Measurements from ENCODE around the gene ARHGEF10L.
A peak's percentile ranks its signal among the peaks of the same experiment; 100 is the strongest.

The ARHGEF10L gene

DNA sequence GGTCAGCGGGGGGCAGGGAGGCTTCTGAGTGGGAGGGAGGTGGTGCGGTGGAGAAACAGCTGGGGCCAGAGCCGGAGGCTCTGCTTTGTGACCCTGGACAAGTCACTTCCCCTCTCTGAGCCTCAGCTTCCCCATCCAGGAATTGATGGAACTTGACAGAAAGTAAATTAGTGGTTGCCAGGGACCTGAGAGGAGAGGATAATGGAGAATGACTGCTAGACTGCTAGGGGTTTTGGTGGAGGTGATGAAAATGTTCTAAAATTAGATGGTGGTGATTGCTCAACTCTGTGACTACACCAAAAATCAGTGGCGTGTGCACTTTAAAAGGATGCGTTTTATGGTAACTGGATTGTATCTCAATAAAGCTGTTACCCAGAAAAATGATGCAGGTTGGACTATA is 100.9 kb downstream of the ARHGEF10L start:
- DNase-seq, result no peak

DNA sequence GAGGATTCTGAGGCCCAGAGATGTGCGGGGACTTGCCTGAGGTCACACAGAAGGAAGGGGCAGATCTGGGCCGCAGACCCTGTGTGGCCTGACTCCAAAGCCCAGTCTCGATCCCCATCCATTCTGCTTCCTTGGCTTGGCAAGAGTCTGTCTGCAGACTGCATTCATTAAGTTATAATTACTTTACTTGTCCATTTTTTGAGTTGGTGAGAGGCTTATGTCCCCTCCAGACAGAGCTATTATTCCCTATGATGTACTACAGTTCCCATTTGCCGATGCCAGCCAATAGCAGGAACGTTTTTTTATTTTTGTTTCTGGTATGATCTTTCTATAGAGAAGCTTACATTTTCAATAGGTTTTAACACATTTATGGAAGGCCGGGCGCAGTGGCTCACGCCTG is 101.5 kb downstream of the ARHGEF10L start:
- DNase-seq, result no peak

DNA sequence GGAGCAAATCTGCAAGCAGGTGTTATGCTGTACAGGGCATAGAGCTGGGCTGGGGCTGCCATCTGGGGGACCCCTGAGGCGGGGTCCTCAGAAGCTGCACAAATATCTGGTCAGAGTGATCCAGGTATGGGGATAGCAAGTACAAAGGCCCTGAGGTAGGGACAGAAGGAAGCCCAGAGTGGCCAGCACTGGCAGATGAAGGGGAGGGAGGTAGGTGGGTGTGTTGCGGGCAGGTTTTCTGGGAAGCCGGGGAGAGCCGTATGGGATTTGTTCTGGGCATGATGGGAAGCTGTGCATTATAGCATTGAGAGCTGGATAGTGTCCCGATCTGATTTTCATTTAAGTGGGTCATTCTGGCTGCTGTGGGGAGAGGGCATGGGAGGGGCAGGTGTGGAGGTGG is 102.7 kb downstream of the ARHGEF10L start:
- no peak for DNase-seq

DNA sequence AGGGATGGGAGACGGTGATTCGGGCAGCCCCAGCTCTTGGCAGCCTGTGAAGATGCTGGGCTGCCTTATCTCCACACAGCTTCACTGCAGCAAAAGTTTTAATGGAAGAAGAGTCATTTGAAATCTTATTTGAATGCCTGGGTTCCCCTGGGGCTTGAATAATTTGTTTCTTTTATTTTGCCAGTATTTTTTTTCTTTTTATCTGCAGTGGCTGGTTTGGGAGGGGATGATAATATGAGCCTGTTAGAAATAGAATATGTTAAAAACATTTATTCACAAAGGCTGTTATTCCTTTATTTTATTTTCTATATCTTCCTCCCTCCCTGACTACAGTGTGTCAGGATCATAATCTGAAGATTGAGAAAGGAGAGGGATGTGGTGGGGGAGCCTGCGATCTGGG is 103.4 kb downstream of the ARHGEF10L start:
- no peak for DNase-seq

DNA sequence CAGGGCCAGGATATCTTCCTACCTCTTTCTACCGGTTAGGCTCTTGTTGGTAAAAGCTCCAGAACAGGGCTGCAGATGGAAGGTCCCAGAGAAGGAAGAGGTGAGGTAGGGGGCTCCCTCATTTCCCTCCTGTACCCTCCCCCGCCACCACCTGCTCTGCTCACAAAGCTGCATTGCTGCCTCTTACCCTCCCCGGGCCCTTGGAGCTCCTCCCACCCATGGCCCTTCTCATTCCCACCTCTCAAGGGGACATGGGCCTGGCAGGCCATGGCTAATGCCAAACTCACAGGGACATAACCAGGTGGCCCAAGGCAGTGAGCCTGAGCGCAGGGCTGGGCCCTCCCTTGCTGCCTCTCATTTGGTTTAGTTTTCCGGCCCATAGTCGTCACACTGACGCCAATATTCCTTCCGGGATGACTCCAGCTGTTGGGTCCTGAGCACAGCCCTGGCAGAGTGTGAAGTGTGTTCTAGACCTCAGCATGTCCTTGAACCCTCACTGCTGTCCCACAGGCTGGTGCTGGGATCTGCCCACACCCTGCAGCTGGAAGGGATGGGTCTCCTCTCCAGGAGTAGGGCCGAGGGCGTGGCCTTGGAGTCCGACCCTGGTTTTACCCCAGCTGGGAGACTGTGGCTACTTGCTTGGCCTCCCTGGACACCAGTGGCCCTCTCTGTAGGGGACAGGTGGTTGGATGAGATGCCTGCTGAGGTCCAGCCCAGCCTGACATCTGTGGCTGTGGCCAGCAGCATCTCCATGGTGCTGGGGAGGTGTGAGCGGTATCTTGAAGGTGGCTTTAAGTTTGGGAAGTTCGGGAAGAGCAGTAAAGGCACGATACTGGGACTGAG is 104.6 kb downstream of the ARHGEF10L start:
- no peak for DNase-seq

DNA sequence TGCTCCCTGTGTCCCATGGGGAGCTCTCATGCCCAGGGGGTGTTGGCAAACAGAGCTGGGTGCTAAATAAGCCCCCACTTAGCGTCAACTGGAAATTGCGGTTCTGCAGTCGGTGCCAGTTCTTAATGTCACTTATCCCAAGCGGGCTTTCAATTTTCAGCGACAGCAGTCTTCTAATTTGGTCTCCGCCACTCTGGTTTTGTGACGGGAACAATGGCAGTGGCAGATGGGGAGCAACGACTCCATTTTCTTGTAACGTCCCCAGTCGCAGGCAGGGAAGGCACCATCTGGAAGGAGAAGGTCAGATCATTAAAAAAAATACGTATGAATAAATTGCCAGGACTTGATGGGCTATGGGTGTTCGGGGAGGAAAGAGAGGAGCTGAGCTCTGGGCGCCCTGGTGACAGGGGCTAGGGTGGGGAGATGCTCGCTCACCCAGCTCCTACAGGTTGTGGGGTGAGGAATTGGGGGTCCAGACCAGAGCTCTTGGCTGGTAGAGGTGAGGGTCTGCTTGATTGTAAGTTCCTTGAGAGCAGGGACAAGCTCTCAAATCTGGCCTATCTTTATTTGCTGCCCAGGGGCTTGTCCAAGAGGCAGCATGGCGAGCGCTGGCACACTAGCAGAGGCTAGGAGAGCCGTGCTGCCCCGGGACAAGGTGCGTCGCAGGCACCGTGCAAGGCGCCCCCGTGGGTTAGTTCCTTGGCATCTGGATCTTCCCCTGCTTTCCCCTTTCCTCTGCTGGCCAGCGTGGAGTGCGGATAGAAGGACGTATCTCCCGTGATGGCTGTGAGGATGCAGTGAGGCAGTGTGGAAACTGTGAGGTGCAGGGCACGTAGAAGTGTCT is 105.8 kb downstream of the ARHGEF10L start:
- DNase-seq, result no peak

DNA sequence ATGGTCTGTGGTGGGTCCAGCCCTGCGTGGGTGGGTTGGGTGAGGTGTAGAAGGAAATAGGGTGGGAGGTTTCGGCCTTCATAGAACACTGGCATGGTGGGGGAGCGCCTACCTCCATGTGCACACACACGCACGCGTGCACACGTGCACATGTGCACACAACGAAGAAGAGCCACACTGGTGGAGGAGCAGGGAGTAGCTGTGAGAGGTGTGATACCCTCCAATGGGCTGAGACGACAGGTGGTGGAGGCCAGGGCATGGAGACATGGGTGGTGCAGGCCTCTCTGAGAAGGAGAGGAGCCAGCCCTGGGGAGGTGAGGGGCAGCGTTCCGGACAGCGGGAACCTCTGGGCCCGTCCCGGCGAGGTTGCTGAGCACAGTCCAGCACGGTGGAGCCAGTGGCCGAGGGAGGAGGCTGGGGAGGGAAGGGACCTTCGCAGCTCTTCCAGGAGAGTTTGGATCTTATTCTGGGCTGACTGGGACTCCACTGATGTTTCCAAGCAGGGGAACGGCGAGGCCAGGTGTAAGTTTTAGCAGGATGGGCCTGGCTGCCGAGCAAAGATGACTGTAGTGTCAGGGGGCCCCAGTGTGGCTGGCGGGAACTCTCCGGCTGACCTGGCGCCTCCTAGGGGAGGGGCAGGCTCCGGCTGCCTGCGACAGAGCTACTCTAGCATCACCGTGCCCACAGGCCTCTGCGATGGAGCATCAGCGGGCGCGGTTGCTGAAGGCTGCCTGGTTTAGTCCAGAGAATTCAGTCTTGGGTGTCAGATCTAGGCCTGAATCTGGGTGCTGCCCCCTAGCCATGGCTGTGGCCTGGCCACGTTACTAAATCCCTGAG is 107.2 kb downstream of the ARHGEF10L start:
- DNase-seq, result no peak

DNA sequence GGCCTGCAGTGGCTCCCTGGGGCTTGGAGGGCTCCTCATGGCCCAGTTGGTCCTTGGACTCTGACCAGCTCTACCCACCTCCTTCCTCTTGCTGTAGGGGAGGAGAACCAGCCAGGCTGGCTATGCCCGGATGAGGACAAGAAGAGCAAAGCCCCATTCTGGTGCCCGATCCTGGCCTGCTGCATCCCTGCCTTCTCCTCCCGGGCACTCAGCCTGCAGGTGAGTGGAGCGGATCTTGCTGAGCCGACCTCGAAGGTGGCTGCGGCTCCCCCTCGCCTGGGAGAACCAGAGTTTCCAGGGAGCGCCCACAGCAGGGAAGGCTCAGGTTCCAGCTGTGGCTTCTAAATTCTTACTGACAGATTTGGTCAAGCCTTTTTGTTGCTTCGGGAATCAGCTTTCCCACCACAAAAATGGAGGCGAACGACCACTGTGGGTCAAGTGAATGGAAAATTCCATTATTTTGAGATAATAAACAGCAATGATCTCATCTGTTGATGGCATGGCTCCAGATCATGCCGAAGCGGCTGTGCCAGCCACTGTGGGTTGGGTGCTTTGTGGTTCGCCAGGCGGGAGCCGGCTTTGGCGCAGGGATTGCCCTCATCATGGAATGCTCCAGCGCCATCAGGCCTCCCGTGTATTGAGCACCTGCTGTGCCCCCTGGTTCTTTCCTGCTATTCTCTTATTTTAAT is 109.1 kb downstream of the ARHGEF10L start:
- no peak for DNase-seq

DNA sequence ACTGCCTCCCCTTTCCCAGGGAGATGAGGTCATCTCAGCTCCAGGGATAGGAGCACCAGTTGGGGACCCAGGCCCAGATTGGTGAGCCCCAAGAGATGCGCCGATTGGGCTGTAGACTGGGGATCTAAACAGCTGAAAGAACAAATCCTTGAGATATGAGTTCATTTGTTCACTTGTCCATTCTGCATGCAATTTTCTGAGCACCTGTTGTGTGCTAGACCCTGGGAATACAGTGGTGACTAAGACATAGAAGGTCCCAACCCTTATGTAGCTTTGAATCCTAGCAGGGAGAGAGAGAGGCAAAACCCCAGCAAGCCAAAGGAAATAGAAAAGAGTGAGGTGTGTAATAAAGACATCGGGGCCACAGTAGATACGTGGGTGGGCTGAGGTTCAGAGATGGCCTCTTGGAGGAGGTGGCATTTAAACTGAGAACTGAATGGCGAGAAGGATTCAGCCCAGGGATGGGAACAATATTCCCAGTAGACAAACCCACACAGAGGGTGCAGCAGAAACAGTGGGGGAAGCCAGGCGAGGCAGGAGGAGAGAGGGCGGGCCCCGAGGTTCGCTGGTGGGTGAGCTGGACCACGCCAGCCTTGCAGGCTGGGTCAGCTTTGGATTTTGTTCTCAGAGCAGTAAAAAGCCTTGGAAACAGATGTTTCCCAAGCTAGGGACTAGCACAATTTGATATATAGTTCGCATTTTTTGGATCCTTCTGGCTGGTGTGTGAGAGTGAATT is 110.0 kb downstream of the ARHGEF10L start:
- DNase-seq, result no peak

DNA sequence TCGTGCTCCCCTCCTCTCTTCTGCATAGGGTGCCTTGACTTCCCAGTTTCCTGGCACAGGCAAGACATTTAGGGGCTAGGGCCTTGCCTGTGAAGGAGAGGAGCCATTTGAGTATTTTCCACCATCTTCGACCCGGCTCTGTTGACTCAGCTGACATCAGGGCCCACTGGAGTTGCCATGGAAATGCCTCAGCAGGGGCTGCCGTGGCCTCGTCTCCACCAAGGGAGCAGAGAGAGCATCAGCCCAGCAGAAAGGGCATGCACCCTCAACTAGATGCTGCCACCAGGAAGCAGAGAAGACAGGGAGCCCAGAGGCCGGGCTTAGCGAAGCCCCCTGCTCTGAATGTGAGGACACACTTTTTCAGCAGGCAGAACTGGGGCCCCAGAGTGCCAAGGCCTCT is 113.8 kb downstream of the ARHGEF10L start:
- DNase-seq, result no peak

DNA sequence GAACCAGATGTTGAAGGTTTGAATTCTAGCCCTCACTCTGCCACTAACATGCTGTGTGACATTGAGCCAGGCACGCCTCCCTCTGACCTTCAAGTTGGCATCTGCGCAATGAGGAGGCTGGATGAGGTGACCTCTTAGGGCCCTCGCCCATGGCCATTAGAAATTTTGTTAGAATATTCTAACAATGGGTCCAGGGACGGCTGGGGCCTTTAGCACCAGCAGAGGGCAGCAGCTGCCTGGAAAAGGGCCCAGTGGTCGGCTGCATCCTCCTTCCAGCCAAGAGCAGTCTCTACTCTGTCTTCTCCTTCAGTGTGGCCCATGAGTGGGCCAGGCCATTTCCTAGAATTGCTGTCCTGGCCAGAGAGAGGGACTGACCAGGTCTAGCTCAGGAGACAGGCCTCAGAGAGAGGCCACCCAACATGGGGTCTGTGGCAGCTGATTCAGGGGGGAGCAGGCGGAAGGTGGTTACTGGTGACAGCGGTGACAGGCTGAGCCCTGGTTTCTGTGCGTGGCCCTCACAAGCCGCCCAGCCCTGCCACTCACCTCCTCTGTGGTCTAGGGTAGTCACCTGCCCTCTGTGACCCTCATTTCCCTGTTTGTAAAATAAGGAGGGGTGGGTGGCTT is 114.3 kb downstream of the ARHGEF10L start:
- DNase-seq, result peak in 1 of 2 experiments; percentile 22

DNA sequence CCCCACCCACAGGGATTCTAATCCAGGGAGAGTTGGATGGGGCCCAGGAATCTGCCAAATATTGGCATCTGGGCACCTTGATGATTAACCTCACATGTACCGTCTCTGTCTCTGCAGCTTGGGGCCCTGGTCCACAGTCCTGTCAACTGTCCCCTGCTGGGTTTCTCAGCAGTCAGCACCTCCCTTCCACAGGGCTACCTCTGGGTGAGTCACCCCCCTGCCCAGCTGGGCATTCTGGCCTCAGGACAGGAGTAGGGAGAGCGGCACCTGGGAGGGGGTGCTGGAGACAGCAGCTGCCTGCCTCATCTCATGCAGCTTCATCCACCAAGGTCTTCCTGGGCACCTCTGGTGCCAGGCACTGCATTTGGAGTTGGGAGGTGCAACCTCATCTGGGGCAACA is 115.0 kb downstream of the ARHGEF10L start:
- DNase-seq, result no peak

DNA sequence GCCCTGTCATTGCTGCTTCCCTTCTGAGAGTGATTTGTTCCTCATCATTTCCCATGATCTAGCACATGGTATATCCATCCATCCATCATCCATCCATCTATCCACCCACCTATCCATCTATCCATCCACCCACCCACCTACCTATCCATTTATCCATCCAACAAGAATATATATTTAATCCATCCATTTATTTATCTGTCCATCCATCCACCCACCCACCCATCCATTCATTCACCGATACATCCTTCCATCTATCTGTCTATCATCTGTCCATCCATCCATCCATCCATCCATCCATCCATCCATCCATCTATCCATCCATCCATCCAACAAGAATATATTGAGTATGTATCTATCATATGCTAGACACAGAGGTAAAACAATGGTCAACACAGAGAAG is 115.7 kb downstream of the ARHGEF10L start:
- DNase-seq, result no peak

DNA sequence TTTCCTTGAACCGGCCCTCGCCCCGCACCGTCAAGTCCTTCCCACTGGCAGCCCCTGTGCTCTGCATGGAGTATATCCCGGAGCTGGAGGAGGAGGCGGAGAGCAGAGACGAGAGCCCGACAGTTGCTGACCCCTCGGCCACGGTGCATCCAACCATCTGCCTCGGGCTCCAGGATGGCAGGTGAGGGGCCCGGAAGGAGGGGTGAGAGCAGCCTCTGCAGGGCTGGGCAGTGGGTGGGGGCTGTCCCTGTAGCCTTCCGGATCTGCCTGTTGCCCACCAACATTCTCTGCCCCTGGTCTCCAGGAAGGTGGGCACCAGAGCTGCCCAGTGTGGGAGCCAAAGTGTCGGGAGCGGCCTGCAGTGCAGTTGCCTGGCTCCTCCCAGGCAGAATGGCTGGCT is 116.4 kb downstream of the ARHGEF10L start:
- no peak for DNase-seq

DNA sequence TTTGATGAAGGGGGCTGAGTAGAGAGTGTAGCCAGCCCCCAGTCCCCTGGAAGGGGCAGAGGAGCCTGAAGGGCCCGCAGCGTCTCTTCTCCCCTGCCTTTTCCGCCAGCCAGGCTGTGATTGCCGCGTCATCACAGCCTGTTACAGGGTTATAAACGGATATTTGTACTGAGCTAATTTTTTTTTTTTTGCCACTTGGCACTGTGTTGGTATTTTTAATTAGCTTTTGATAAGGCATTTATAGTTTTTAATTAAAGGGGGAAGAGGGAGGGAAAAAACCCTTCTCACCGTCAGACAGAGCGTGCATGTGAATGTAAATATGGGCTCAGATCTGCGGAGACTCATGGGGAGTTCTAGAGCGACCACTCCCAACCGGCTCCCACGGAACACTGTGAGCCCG is 117.9 kb downstream of the ARHGEF10L start:
- no peak for DNase-seq

DNA sequence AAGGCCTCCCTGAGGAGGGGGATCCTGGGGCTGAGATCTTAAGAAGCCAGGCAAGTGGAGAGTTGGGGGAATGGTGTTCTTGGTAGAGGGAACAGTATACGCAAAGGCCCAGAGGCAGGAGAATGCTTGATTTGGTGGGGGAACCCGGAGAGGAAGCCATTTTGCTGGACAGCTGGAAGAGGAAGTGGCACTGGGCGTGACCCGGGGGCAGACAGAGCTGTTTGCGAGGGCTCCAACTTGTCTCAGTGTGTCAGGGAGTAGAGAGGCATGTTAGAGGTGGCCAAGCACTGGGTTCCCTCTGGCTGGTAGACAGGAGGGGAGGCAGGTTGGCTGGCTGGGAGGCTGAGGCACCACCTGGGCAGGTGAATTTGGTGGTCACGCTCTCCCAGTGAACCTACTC is 119.3 kb downstream of the ARHGEF10L start:
- no peak for DNase-seq

DNA sequence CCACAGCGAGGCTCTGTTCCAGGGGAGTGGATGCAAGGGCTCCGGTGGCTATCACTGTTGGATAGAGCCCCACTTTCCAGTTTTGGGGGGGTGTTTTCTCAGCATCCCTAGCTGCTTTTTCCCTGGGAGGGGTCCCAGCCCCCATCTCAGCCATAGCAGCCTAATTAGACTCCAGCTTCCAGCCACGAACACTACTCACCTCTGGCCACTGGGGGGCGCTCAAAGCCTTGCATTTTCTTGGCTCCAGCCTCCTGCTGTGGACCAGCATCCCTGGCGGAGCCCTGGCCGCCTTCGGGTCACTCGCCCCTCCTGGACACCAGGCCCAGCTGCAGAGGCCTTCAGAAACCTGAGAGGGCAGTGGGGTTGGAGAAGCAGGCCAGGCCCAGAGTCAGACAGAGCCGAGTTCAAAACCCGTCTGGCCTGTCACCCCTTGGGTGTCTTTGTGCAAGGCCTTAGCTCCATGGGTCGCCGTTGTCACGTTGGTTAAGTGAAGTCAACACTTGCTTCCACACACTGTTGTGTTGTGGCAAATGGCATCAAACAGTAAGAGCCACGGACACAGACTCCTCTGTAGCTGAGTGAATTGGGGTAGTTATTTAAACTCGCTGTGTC is 122.2 kb downstream of the ARHGEF10L start:
- DNase-seq, result peak in 1 of 2 experiments; percentile 24

DNA sequence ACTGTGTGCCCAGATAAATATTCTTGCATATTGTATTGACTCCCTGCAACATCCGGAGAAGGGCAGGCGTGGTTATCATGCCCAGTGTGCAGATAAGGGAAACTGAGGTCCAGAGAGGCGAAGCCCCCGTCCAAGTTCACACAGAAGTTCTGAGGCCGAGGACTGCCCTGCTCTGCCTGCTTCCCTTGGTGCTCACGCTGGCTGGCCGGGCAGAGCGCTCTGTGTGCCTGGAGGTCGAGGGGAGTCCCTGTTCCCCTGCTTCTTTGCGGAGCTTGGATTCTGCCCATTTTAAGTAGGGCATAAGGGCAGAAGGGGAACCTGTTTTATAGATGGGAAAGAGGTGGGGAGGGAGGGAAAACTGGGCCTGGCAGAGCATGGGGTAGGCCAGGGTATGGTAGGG is 122.8 kb downstream of the ARHGEF10L start:
- DNase-seq, result no peak

DNA sequence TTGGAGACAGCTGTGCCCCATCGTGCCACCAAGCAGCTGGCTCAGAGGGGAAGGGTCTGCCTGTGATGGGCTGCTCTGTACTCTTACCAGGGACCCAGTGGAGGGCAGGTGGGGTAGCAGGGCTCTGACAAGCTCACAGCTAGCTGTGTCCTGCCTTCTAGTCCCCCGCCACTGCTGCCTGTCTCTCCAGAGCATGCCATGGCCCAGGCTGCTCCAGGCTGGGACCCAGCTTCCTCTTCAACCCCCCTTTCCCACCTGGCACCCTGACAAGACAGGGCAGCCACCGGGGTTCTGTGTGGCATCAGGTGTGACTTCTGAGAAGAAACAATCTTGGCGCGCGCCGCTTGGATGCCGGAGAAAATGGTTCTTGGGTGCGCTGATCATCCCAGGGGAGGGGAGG is 123.3 kb downstream of the ARHGEF10L start:
- no peak for DNase-seq

DNA sequence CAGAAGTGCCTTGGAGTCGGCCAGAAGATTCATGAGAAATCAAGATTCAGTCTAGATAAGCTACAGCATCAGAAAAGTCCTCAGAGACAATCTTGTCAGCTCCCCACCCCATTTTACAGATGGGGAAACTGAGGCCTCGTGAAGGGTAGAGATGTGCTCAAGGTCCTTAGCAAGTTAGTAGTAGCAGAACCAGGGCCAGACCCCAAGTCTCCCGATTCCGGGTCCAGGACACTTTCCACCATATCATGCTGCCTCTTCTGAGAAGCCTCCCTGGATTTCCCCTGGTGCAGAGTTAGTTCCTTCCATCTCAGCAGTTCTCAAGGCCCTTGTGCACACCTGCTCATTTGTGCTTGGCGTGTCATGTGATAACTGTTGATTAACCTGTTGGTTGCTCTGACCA is 124.1 kb downstream of the ARHGEF10L start:
- no peak for DNase-seq

DNA sequence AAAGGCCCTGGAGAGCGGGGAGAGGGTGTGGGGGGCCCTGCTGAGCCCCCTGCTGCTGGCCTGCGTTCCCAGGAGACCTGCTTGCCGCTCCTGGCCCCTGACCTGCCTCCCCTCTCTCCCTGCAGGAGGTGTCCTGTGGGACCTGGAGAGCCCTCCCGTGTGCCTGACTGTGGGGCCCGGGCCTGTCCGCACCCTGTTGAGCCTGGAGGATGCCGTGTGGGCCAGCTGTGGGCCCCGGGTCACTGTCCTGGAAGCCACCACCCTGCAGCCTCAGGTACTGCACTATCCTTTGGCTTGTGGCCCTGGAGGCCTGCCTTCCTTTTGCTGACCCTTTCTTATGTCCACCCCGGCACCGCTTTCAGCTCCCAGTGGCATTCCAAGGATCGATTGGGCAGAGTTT is 124.8 kb downstream of the ARHGEF10L start:
- DNase-seq, result no peak
